ENCODE results near the gene PDZD2.
"Not testable (repeated sequence)": the region's sequence is repeated elsewhere in the genome, so short reads cannot be mapped to it uniquely, and the experiment has no call there.

The PDZD2 gene

GRCh38 chr5:32115985-32116384, 477.1 kb downstream of the PDZD2 start:
- no peaks in the 10 kb centered on the region for H3K9me3 ChIP-seq (ENCODE audit: control insufficient read depth, insufficient read depth, low read length)
- H3K9me2 ChIP-seq (replicated peaks; ENCODE audit: control insufficient read depth, low read length), result no peaks in the 10 kb centered on the region
- no peaks in the 10 kb centered on the region for H3K79me2 ChIP-seq (ENCODE audit: control insufficient read depth, low read length)
- no peak overlapping the region for H3K4me2 ChIP-seq (ENCODE audit: low read length)
- H4K20me1 ChIP-seq (ENCODE audit: control insufficient read depth, insufficient read depth, low read depth, low read length), result no peaks in the 10 kb centered on the region
- no peaks in the 10 kb centered on the region for H3F3A ChIP-seq (ENCODE audit: control insufficient read depth, insufficient read depth)
- TF ChIP-seq CTCF (IDR thresholded peaks at IDR 0.05; ENCODE audit: low read depth, low read length, poor library complexity, severe bottlenecking) (no peak), EZH2phosphoT487 (IDR thresholded peaks at IDR 0.05; ENCODE audit: borderline replicate concordance, low read length) (no peak)
- no peaks in the 10 kb centered on the region for H3K27me3 ChIP-seq (ENCODE audit: control insufficient read depth, low read length)
- H3K4me1 ChIP-seq (ENCODE audit: control insufficient read depth, low read length), result no peaks in the 10 kb centered on the region
- H3K27ac ChIP-seq (ENCODE audit: low read depth, low read length), result no peak overlapping the region
- H3K36me3 ChIP-seq (ENCODE audit: control insufficient read depth, low read length), result peaks cover 36% of the 10 kb centered on the region
- H3K4me3 ChIP-seq (ENCODE audit: low read length), result no peak overlapping the region

GRCh38 chr5:32116574-32117313, 477.8 kb downstream of the PDZD2 start:
- no peaks in the 10 kb centered on the region for H4K20me1 ChIP-seq (ENCODE audit: control insufficient read depth, insufficient read depth, low read depth, low read length)
- H3K9me3 ChIP-seq (ENCODE audit: control insufficient read depth, insufficient read depth, low read length), result no peaks in the 10 kb centered on the region
- H3K79me2 ChIP-seq (ENCODE audit: control insufficient read depth, low read length), result no peaks in the 10 kb centered on the region
- H3K27ac ChIP-seq (ENCODE audit: low read depth, low read length), result no peak overlapping the region
- no peaks in the 10 kb centered on the region for H3F3A ChIP-seq (ENCODE audit: control insufficient read depth, insufficient read depth)
- no peaks in the 10 kb centered on the region for H3K4me1 ChIP-seq (ENCODE audit: control insufficient read depth, low read length)
- peaks cover 37% of the 10 kb centered on the region for H3K36me3 ChIP-seq (ENCODE audit: control insufficient read depth, low read length)
- no peak overlapping the region for H3K4me2 ChIP-seq (ENCODE audit: low read length)
- no peaks in the 10 kb centered on the region for H3K27me3 ChIP-seq (ENCODE audit: control insufficient read depth, low read length)
- TF ChIP-seq CTCF (IDR thresholded peaks at IDR 0.05; ENCODE audit: low read depth, low read length, poor library complexity, severe bottlenecking), result no peak
- no peak for TF ChIP-seq EZH2phosphoT487 (IDR thresholded peaks at IDR 0.05; ENCODE audit: borderline replicate concordance, low read length)
- no peak overlapping the region for H3K4me3 ChIP-seq (ENCODE audit: low read length)
- H3K9me2 ChIP-seq (replicated peaks; ENCODE audit: control insufficient read depth, low read length), result no peaks in the 10 kb centered on the region

- H3K9me3 ChIP-seq (ENCODE audit: control insufficient read depth, insufficient read depth, low read length); H3K4me3 ChIP-seq (ENCODE audit: low read length); H3K27ac ChIP-seq (ENCODE audit: low read depth, low read length); H3F3A ChIP-seq (ENCODE audit: control insufficient read depth, insufficient read depth); H3K4me2 ChIP-seq (ENCODE audit: low read length); H4K20me1 ChIP-seq (ENCODE audit: control insufficient read depth, insufficient read depth, low read depth, low read length); H3K9me2 ChIP-seq (replicated peaks; ENCODE audit: control insufficient read depth, low read length); H3K4me1 ChIP-seq (ENCODE audit: control insufficient read depth, low read length); H3K27me3 ChIP-seq (ENCODE audit: control insufficient read depth, low read length); H3K79me2 ChIP-seq (ENCODE audit: control insufficient read depth, low read length): not testable (repeated sequence)
- H3K36me3 ChIP-seq (ENCODE audit: control insufficient read depth, low read length), result peaks cover 47% of the 10 kb centered on the region
Measured at GRCh38 chr5:32118922-32119321, 480.0 kb downstream of the PDZD2 start.

GRCh38 chr5:32123058-32123805, 484.3 kb downstream of the PDZD2 start:
- H3K27me3 ChIP-seq (ENCODE audit: control insufficient read depth, low read length), result no peaks in the 10 kb centered on the region
- H4K20me1 ChIP-seq (ENCODE audit: control insufficient read depth, insufficient read depth, low read depth, low read length), result no peaks in the 10 kb centered on the region
- no peak overlapping the region for H3K27ac ChIP-seq (ENCODE audit: low read depth, low read length)
- TF ChIP-seq CTCF (IDR thresholded peaks at IDR 0.05; ENCODE audit: low read depth, low read length, poor library complexity, severe bottlenecking) (no peak), EZH2phosphoT487 (IDR thresholded peaks at IDR 0.05; ENCODE audit: borderline replicate concordance, low read length) (no peak)
- H3K9me3 ChIP-seq (ENCODE audit: control insufficient read depth, insufficient read depth, low read length), result no peaks in the 10 kb centered on the region
- no peak overlapping the region for H3K4me3 ChIP-seq (ENCODE audit: low read length)
- peaks cover 17% of the 10 kb centered on the region for H3K79me2 ChIP-seq (ENCODE audit: control insufficient read depth, low read length)
- no peaks in the 10 kb centered on the region for H3K9me2 ChIP-seq (replicated peaks; ENCODE audit: control insufficient read depth, low read length)
- 0 out of 2 replicates have a peak, but pooled peaks cover 2% of the 10 kb centered on the region for H3F3A ChIP-seq (ENCODE audit: control insufficient read depth, insufficient read depth)
- H3K4me1 ChIP-seq (ENCODE audit: control insufficient read depth, low read length), result no peaks in the 10 kb centered on the region
- H3K36me3 ChIP-seq (ENCODE audit: control insufficient read depth, low read length), result peaks cover 69% of the 10 kb centered on the region
- H3K4me2 ChIP-seq (ENCODE audit: low read length), result no peak overlapping the region

Measured in DOHH2 (cell line).